ENCODE results near the gene GRIN1.

The GRIN1 gene

DNA sequence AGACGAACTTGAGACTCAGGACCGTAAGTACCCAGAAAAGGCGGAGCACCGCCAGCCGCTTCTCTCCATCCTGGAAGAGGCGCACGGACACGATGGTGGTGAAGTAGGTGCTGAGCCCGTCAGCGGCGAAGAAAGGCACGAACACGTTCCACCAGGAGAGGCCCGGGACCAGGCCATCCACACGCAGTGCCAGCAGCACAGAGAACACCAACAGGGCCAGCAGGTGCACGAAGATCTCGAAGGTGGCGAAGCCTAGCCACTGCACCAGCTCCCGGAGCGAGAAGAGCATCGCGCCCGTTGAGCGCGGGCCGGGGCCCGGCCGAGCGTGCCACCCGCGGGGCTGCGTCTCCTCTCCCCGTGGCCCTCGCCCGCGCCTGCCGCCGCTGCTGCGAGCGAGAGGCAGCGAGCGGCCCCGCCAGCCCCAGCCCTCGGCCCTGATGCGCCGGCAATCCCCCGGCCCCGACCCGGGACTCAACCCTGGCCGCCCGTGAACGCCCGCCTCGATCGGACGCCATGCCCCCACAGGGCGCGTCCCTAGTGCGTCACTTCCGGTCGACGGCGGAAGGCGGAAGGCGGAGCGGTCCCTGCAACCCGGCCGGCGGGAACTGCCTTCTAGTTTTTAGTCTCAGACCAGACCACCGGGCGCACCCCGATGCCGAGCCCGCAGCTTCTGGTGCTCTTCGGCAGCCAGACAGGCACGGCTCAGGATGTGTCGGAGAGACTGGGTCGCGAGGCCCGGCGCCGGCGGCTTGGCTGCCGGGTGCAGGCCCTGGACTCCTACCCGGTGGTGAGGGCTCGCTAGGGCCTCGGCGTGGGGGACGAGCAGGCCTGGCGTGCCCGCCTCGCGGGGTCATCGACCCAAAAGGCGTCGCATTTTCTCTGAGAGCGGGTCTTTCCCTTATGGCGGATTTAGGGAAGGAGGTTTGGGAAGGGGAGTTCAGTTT lies 66.4 kb downstream of the GRIN1 start, which contains the start of the genes NDOR1 and TMEM203:
NDOR1 (plus strand) TSS at position 575 of the 944 bp plus-strand sequence; CDS start at position 653, 78 bp downstream.
TMEM203 (minus strand) TSS at position 523 of the 944 bp plus-strand sequence; CDS start at position 289, 234 bp downstream.
- in situ Hi-C loops (cut with MboI; ENCODE audit: low sequenced_read_pairs), result no loop called here

DNA sequence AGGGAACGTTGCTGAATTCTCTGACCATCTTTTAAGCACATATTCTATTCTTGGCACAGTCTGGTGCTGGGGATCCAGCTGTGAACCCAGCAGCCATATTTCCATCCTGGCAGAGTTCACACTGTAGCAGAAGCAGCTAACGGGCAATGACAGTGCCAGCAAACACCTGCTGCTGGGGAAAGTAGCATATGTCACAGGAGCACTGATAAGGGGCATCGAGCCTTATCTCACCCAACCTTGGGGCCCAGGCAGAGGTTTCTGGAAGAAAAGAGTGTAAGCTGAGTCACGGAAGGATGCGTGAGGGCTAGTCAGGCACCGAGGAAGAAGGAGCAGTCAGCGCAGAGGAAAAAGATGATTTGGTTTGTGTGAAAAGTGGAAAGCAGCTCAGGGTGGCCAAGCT lies 67.6 kb downstream of the GRIN1 start:
- in situ Hi-C loops (cut with MboI; ENCODE audit: low sequenced_read_pairs), result no loop called here

DNA sequence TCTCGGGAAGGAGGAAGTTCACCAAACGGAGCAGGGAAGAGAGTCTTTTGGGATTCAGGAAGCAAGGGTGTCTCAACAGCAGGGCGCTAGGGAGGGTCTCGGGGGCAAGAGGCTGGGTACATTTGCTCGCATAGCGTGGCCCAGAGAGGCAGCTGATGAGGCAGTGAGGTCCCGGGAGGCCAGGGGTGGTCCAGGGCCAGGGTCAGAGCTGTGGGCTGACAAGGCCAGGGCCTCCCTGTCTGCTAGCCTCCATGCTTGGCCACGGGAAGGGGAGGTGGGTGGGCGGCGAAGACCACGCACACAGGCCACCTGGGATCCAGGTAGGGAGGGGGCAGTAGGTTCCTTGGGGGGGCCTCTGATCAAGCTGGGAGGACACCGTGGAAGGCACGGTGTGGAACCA lies 72.6 kb downstream of the GRIN1 start:
- in situ Hi-C loops (cut with MboI; ENCODE audit: low sequenced_read_pairs), result no loop called here

DNA sequence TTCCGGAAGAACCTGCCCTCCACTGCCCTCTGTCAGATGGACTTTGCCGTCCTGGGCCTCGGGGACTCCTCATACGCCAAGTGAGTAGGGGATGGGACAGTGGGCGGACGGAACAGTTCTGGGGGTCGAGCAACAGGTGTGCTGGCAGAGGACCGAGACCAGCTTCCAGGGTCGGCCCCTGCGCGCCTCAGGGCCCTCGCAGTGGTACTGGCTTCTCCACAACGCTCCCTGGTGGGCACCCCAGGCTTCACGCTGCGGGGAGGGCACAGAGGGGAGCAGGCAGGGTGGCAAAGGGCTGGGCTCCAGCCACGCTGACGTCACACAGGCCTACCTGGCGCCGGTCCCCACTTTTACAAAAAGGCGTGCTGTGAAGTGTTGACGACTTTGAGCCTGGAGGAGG lies 73.6 kb downstream of the GRIN1 start:
- in situ Hi-C loops (cut with MboI; ENCODE audit: low sequenced_read_pairs), result no loop called here

DNA sequence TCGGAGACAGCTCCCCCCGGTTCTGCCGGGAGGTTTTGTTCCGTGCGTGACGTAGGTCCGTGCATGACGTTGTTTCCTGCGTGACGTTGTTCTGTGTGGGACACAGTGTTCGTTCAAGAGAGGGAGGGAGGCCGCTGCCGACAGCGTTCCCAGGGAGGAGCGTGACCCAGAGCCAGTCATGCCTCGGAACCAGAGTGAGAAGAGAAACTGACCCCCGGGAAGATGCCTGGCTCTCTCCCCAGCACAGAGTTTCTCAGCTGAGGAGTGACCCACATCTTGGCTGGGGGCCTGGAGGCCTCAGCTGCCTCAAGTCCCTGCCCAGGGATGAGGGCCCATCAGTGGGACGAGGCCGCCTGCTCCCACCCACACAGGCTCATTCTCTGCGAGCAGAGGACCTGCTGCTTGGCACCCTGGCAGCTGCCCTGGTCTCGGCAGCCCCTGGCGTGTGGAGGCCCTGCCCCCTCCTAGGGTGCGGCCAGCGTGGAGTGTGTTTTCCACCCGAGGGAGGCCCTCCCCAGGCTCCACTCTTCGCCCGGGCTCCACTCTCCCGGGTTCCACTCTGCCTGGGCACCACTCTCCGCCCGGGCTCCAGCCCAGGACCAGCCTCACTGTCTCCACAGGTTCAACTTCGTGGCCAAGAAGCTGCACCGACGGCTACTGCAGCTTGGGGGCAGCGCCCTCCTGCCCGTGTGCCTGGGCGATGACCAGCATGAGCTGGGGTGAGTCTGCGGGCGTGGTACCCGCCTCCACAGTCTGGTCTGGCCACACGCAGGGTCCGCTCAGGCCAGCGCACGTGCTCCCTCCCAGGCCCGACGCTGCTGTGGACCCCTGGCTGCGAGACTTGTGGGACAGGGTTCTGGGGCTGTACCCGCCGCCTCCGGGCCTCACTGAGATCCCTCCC lies 74.5 kb downstream of the GRIN1 start:
- in situ Hi-C loops (cut with MboI; ENCODE audit: low sequenced_read_pairs), result no loop called here

DNA sequence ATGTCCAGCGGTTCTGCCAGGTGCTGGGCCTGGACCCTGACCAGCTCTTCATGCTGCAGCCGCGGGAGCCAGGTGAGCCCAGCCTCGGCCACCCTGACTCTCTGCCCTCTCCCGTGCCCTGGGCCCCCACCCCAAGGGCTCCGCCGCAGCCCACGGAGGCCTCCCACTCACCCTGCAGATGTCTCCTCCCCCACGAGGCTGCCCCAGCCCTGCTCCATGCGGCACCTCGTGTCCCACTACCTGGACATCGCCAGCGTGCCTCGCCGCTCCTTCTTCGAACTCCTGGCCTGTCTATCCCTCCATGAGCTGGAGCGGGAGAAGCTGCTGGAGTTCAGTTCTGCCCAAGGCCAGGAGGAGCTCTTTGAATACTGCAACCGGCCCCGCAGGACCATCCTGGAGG lies 75.7 kb downstream of the GRIN1 start:
- in situ Hi-C loops (cut with MboI; ENCODE audit: low sequenced_read_pairs), result no loop called here

DNA sequence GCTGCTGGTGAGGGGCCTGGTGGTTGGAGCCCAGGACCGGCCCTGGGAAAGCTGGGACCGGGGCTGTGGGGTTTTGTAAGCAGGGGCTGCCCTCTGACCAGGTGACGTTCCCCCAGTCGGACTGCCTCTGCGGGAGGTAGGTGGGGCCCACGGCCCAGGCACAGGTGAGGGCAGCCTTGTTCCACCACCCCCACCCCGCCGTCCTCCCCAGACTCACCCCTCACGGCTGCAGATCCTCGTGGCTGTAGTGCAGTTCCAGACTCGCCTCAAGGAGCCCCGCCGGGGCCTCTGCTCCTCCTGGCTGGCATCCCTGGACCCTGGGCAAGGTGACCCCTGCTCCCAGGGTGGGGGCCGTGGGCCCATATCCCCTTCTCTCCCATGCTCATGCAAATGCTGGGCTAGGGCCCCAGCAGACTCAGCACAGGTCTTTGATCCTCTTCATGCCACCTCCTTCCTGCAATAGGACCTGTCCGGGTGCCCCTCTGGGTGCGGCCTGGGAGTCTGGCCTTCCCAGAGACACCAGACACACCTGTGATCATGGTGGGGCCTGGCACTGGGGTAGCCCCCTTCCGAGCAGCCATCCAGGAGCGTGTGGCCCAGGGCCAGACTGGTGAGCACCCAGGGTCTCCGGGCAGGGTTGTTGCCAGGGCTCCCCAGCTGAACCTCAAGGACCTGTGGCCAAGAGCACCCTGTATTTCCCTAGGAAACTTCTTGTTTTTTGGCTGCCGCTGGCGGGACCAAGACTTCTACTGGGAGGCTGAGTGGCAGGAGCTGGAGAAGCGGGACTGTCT lies 76.4 kb downstream of the GRIN1 start:
- in situ Hi-C loops (cut with MboI; ENCODE audit: low sequenced_read_pairs), result no loop called here

DNA sequence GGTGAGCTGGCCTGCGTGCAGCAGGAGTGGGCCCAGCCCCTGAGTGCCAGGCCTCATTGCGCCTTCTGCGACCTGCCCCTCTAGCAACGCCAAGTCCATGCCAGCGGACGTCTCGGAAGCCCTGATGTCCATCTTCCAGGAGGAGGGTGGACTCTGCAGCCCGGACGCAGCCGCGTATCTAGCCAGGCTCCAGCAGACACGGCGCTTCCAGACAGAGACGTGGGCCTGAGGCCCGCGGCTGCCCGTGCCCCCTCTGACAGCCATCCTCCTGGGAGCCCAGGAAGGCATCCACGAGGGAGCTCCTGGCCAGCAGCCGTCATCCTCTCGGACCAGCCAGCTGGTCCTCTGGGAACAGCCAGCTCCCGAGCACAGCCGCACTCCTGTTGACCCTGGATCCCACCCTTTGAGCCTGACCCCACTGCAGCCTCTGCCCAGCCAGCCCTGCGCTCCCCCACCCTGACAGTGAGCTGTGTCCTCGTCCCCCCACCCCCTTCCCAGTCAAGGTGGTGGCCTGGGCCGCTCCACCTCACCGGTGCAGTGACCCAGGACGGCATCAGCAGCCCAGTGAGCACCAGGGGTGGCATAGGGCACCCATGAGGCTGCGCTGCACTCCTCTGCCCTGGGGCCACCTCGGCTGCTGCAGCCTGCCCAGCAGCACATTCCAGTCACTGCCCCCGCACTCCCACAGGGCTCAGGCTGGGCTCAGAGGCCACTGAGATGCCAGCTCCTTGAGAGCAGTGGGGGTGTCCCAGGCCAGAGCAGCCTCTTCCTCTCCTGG lies 77.4 kb downstream of the GRIN1 start:
- in situ Hi-C loops (cut with MboI; ENCODE audit: low sequenced_read_pairs), result no loop called here

DNA sequence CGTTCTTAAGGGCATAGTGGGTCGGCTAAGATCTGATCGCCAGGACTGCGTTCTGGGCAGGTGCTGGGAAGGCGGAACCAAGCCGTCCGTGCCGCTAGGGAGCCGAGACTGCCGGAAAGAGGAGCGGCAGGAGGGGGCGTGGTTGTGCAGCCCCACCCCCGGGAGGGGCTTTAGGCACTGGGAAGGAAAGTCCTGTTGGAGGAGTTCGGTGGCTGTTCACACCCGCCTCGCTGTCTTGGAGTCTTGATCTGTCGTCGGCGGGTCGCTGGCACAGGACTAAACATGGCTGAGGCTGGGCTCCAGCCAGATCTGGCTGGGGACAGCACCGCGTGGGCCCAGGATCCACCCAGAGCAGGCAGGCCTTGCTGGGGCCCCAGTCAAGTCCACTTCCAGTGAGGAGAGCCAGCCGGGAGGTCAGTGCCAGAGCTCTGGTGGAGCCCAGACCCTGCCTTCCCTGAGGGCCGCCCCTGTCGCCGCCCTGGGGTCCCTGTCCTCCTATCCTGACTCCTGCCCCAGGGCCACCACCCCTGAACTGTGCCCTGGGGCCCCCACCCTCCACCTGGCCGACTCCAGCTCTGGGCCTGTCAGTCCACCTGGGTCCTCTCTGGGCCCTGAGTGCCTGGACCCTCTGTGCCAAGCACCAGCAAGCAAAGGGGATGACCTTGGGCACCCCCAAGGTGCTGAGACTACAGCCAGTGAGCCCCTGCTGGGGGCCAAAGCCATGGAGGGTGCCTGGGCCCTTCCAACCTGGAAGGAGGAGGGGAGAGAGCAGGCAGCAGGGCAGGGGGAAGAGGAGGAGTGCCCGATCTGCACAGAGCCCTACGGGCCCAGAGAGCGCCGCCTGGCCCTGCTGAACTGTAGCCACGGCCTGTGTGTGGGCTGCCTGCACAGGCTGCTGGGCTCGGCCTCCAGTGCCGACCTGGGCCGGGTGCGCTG lies 78.6 kb downstream of the GRIN1 start:
- in situ Hi-C loops (cut with MboI; ENCODE audit: low sequenced_read_pairs), result no loop called here

DNA sequence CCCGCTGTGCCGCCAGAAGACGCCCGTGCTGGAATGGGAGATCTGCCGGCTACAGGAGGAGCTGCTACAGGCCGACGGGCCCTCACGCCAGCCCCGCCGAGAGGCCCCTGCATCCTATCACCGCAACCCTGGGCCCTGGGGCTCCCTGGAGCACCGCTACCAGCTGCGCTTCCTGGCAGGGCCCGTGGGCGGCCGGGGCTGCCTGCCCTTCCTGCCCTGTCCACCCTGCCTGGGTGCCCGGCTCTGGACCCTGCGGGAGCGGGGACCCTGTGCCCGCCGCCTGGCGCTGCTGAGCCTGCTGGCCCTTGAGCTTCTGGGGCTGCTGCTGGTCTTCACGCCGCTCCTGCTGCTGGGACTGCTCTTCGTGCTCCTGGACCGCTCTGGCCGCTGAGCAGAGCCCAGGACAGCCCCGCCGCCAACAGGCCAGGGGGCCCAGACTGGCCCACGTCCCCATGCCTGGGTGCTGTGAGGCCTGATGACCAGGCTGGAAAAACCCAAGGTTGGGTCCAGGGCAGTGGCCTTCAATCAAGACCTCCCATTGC lies 79.3 kb downstream of the GRIN1 start:
- in situ Hi-C loops (cut with MboI; ENCODE audit: low sequenced_read_pairs), result no loop called here
